Measurements from ENCODE around the gene CRYL1. TPM values are rescaled to one million over a fixed set of nuclear protein-coding genes. Genes with fewer than 3 reads are reported as not detected.

Gene CRYL1
- total RNA-seq, 1 experiment from 2014 or later = 26.5 TPM

- Histone ChIP-seq H3K9me2 (ENCODE audit: insufficient read depth) (no peaks in the 10 kb centered on the region), H3K4me3 (replicated peaks in 1 of 2; ENCODE audit: low read depth in 1 of 2, low read length in 2 of 2) (no peak overlapping the region), H3K9ac (ENCODE audit: low read length) (no peak overlapping the region), H3K9me3 (ENCODE audit: control insufficient read depth in 1 of 2, insufficient read depth in 1 of 2, low read depth in 1 of 2, low read length in 2 of 2) (peaks cover 0 to 7% of the 10 kb centered on the region in 2 experiments; a peak in 1 of 4 replicates), H2AFZ (ENCODE audit: low read depth, low read length, poor library complexity, severe bottlenecking) (no peak overlapping the region), H3K79me2 (ENCODE audit: insufficient read depth, low read length) (no peaks in the 10 kb centered on the region), H3K4me2 (ENCODE audit: low read length) (0 out of 2 replicates have a peak overlapping the region, but pooled peaks have one; percentile 12), H4K20me1 (ENCODE audit: insufficient read depth) (no peaks in the 10 kb centered on the region), H3K36me3 (ENCODE audit: control insufficient read depth in 1 of 2, insufficient read depth in 2 of 2, low read length in 2 of 2) (no peaks in the 10 kb centered on the region), H3K4me1 (ENCODE audit: control insufficient read depth in 1 of 2, insufficient read depth in 2 of 2, low read length in 2 of 2) (peaks cover 0 to 11% of the 10 kb centered on the region in 2 experiments; a peak in 3 of 4 replicates), H3K27ac (ENCODE audit: low read depth, low read length) (no peak overlapping the region), H3K27me3 (ENCODE audit: insufficient read depth, low read length) (no peaks in the 10 kb centered on the region)
- BruUV-seq (replicated peaks) = no TSS peak
- POLR2A ChIA-PET = no interaction called here
- TF ChIP-seq ZFX (IDR thresholded peaks at IDR 0.05) (no peak), ELF1 (IDR thresholded peaks at IDR 0.05; ENCODE audit: borderline replicate concordance, low read depth) (no peak), CBX3 (IDR thresholded peaks at IDR 0.05; ENCODE audit: low read depth) (no peak), SIN3A (IDR thresholded peaks at IDR 0.05; ENCODE audit: low read depth) (no peak), REST (IDR thresholded peaks at IDR 0.05; ENCODE audit: low read depth) (no peak), CEBPB (IDR thresholded peaks at IDR 0.05; ENCODE audit: low read depth) (no peak), ATF3 (IDR thresholded peaks at IDR 0.05) (no peak), SP1 (IDR thresholded peaks at IDR 0.05; ENCODE audit: low read depth) (no peak), MAX (IDR thresholded peaks at IDR 0.05) (no peak), TCF7L2 (IDR thresholded peaks at IDR 0.05; ENCODE audit: borderline replicate concordance, extremely low read depth, insufficient read depth, insufficient read length) (no peak)
- RAD21 ChIA-PET (ENCODE audit: low non-redundant PET in 1 of 2, low total read pairs in 2 of 2, uncharacterized antibody in 2 of 2, unreplicated experiment in 2 of 2) = no interaction called here
- no peak; the same call in 1 of the 2 replicates for ATAC-seq
- CTCF ChIA-PET = no interaction called here
- intact Hi-C loops (cut with micrococcal nuclease) = no loop called here
- no peak for DNase-seq (ENCODE audit: low read depth, low spot score)
Observed at GRCh38 chr13:20559659-20560356, 34.2 kb upstream of the CRYL1 start.

Data from HCT116 (cell line).